ENCODE measurements around the gene MAPK11.

GRCh38 chr22:50302564-50302963, 32.4 kb upstream of the MAPK11 start:
- no peak for TF ChIP-seq POLR2A (IDR thresholded peaks at IDR 0.05)
- TF ChIP-seq CTCF (IDR thresholded peaks at IDR 0.05) = no peak

Measured in Peyer's patch (tissue), 4 donors.